Measurements from ENCODE around the gene IFNLR1. TPM values are rescaled to one million over a fixed set of nuclear protein-coding genes. Genes with fewer than 3 reads are reported as not detected.
A peak's percentile ranks its signal among the peaks of the same experiment; 100 is the strongest.

IFNLR1 gene
- total and polyA plus RNA-seq, 9 of the 15 experiments (the other 6 are each of a cell fraction or from before 2014, with no cell fraction given): not detected

GRCh38 chr1:24120965-24121364 is 66.1 kb downstream of the IFNLR1 start:
- POLR2A ChIA-PET: interaction anchor here (0.7 to 1.5 kb wide), 2 partner anchors 10 to 198 kb away, joined by 4 read pairs; partner anchors contain the start of gene MYOM3
- CTCF ChIA-PET (ENCODE audit: low intra/inter-chr PET ratio): no interaction called here
- ATAC-seq (no peak), DNase-seq (ENCODE audit: extremely low read depth in 1 of 4, low spot score in 3 of 4) (no peak), FAIRE-seq (no peak)
- Histone ChIP-seq H3K4me2 (ENCODE audit: insufficient read depth, low read length) (no peak overlapping the region), H3K9ac (ENCODE audit: insufficient read depth in 1 of 2, low read depth in 2 of 2, low read length in 2 of 2) (0 out of 4 replicates have a peak overlapping the region, but pooled peaks of 1 of the 2 experiments have one; percentile 29), H3K79me2 (ENCODE audit: control insufficient read depth, insufficient read depth, low read length) (no peaks in the 10 kb centered on the region), H3K36me3 (ENCODE audit: control insufficient read depth, insufficient read depth, low read length) (no peaks in the 10 kb centered on the region), H4K20me1 (replicated peaks; ENCODE audit: control insufficient read depth, insufficient read depth, low read length) (peaks cover 12% of the 10 kb centered on the region), H3K4me1 (replicated peaks in 1 of 2; ENCODE audit: control insufficient read depth in 2 of 2, insufficient read depth in 2 of 2, low read length in 2 of 2) (no peaks in the 10 kb centered on the region; a peak in 1 of 5 replicates), H3K27me3 (ENCODE audit: control insufficient read depth in 2 of 2, insufficient read depth in 2 of 2, low read length in 2 of 2) (peaks cover 16 to 74% of the 10 kb centered on the region in 2 experiments; a peak in 4 of 5 replicates), H3K4me3 (no peak overlapping the region), H3K9me3 (replicated peaks; ENCODE audit: control insufficient read depth, insufficient read depth, low read depth, low read length) (no peaks in the 10 kb centered on the region), H3K27ac (ENCODE audit: extremely low read depth, low read depth, low read length) (no peak overlapping the region), H3K9me1 (ENCODE audit: control insufficient read depth, insufficient read depth, low read length) (no peaks in the 10 kb centered on the region), H2AFZ (ENCODE audit: low read depth, low read length) (no peak overlapping the region)
- no peak for TF ChIP-seq SP2 (IDR thresholded peaks at IDR 0.05; ENCODE audit: extremely low read depth, low read depth, low read length, poor library complexity, severe bottlenecking)
- no peak for TF ChIP-seq ATF3 (IDR thresholded peaks at IDR 0.05)
- no peak for TF ChIP-seq ATF3 (CRISPR knock-in tag; conservative IDR thresholded peaks at IDR 0.05)
- no peak for TF ChIP-seq JUND (IDR thresholded peaks at IDR 0.05; ENCODE audit: borderline replicate concordance, low read depth, low read length)
- TF ChIP-seq JUND (tag; IDR thresholded peaks at IDR 0.05; ENCODE audit: borderline replicate concordance, low read depth, low read length): no peak
- no peak for TF ChIP-seq DEAF1 (CRISPR knock-in tag; IDR thresholded peaks at IDR 0.05)
- no peak for TF ChIP-seq ZNF395 (CRISPR knock-in tag; IDR thresholded peaks at IDR 0.05)
- 2% methylated on average over 3 of the region's 3 CpGs for WGBS (ENCODE audit: insufficient coverage, low coverage, missing lambda C conversion rate)
- BruUV-seq (replicated peaks): no TSS peak
- intact Hi-C loops (cut with micrococcal nuclease) (no loop called here), in situ Hi-C loops (cut with MboI) (no loop called here)

Data from K562 (cell line).